T-helper 2 cell treated with Interferon-gamma antibody and Interleukin-4, amounts not matched to agents 5 μg/mL and 100 μg/mL, for 36 hours (primary cell): ENCODE measurements around the gene NOS3.
"Not testable (repeated sequence)": the region's sequence is repeated elsewhere in the genome, so short reads cannot be mapped to it uniquely, and the experiment has no call there.

ENCODE experiments used
- DNase-seq: peaks from one replicate; pipeline ENCODE4 v3.0.0; 2021; ENCODE audit warnings: low spot score
- H3K27ac Mint-ChIP-seq: one replicate; pipeline ENCODE4 v1.8.0; 2021; ENCODE audit warnings: mild to moderate bottlenecking, mixed read lengths
- H3K27me3 Mint-ChIP-seq: one replicate; pipeline ENCODE4 v1.8.0; 2021; ENCODE audit warnings: low read depth, mixed read lengths
- H3K36me3 Mint-ChIP-seq: one replicate; pipeline ENCODE4 v1.8.0; 2021; ENCODE audit warnings: low read depth, mixed read lengths
- H3K4me1 Mint-ChIP-seq: one replicate; pipeline ENCODE4 v1.8.0; 2021; ENCODE audit warnings: low read depth, mixed read lengths
- H3K4me3 Mint-ChIP-seq: one replicate; pipeline ENCODE4 v1.8.0; 2022; ENCODE audit warnings: mild to moderate bottlenecking, moderate library complexity, mixed read lengths
- H3K9me3 Mint-ChIP-seq: one replicate; pipeline ENCODE4 v1.8.0; 2021; ENCODE audit warnings: mixed read lengths

Gene NOS3

GRCh38 chr7:151003572-151003971 is 12.8 kb downstream of the NOS3 start:
- H3K9me3 Mint-ChIP-seq, result no peaks in the 10 kb centered on the region
- H3K27me3 Mint-ChIP-seq, result no peaks in the 10 kb centered on the region
- H3K4me3 Mint-ChIP-seq, result no peak overlapping the region
- DNase-seq, result no peak
- H3K4me1 Mint-ChIP-seq, result peaks cover 24% of the 10 kb centered on the region
- H3K36me3 Mint-ChIP-seq, result peaks cover 4% of the 10 kb centered on the region
- no peak overlapping the region for H3K27ac Mint-ChIP-seq

GRCh38 chr7:151005566-151005965 is 14.7 kb downstream of the NOS3 start:
- no peak for DNase-seq
- Mint-ChIP-seq H3K36me3 (peaks cover 4% of the 10 kb centered on the region), H3K9me3 (no peaks in the 10 kb centered on the region), H3K4me3 (no peak overlapping the region), H3K27ac (no peak overlapping the region), H3K27me3 (no peaks in the 10 kb centered on the region), H3K4me1 (peaks cover 31% of the 10 kb centered on the region)

DNA sequence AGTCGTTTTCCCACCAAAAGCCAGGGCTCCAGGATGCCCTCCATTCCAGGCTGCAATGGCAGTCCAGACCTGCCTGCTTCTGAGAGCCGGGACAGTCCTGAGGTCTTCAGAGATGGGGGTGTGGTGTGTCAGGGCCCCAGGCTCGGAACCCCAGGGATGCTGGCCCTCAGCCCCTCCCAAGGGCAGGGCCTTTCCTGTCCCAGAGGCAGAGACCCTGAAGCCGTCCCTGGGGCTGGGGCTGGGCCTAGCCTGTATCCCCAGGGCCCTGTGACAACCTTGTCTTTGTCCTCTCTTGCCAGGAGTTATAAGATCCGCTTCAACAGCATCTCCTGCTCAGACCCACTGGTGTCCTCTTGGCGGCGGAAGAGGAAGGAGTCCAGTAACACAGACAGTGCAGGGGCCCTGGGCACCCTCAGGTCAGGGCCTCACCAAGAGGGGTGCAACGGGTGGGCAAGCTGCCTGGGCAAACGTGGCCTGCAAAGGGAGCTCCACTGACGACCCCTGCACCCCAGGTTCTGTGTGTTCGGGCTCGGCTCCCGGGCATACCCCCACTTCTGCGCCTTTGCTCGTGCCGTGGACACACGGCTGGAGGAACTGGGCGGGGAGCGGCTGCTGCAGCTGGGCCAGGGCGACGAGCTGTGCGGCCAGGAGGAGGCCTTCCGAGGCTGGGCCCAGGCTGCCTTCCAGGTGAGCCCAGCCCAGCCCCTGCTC is 15.9 kb downstream of the NOS3 start:
- no peaks in the 10 kb centered on the region for H3K9me3 Mint-ChIP-seq
- no peaks in the 10 kb centered on the region for H3K27me3 Mint-ChIP-seq
- H3K36me3 Mint-ChIP-seq, result peaks cover 4% of the 10 kb centered on the region
- H3K4me1 Mint-ChIP-seq, result peaks cover 37% of the 10 kb centered on the region
- no peak overlapping the region for H3K4me3 Mint-ChIP-seq
- peak overlapping the region; percentile 62 for H3K27ac Mint-ChIP-seq
- no peak for DNase-seq

GRCh38 chr7:151007469-151007898 is 16.7 kb downstream of the NOS3 start:
- Mint-ChIP-seq H3K27ac (peak overlapping the region; percentile 74), H3K4me1 (peaks cover 43% of the 10 kb centered on the region), H3K27me3 (no peaks in the 10 kb centered on the region), H3K36me3 (peaks cover 10% of the 10 kb centered on the region), H3K9me3 (no peaks in the 10 kb centered on the region), H3K4me3 (peak overlapping the region; percentile 83)
- no peak for DNase-seq

GRCh38 chr7:151008143-151008510 is 17.3 kb downstream of the NOS3 start:
- no peak for DNase-seq
- Mint-ChIP-seq H3K27me3 (no peaks in the 10 kb centered on the region), H3K4me1 (peaks cover 47% of the 10 kb centered on the region), H3K4me3 (peak overlapping the region; percentile 83), H3K9me3 (no peaks in the 10 kb centered on the region), H3K36me3 (peaks cover 13% of the 10 kb centered on the region), H3K27ac (peak overlapping the region; percentile 74)

DNA sequence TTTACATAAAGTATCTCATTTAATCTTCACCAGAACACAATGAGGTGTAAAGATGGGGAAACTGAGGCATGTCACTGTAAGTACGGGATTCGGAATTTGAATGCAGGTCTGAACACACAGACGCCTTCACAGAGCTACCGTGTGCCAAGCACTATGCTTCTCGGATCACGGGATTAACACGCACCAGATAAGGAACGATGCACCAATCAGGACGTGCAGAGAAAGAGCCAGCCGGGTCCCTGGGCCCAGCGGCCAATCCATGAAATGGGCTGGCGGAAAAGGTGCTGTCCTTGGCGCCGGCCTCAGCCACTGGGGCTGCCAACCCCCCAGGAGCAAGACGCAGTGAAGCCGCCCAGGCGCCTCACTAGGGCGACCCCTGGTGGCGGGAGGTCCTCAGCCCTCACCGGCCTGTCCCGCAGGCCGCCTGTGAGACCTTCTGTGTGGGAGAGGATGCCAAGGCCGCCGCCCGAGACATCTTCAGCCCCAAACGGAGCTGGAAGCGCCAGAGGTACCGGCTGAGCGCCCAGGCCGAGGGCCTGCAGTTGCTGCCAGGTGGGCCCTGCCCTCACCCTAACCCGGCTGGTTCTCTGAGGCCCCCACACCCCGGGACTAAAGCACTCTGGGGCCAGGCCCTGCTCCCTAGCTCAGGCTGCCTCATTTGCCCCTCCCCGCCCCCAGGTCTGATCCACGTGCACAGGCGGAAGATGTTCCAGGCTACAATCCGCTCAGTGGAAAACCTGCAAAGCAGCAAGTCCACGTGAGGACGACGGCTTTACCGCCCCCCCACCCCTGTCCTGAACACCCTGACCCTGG is 17.9 kb downstream of the NOS3 start:
- Mint-ChIP-seq H3K27me3 (no peaks in the 10 kb centered on the region), H3K9me3 (no peaks in the 10 kb centered on the region), H3K27ac (peak overlapping the region; percentile 74), H3K36me3 (peaks cover 13% of the 10 kb centered on the region), H3K4me1 (peaks cover 47% of the 10 kb centered on the region), H3K4me3 (peak overlapping the region; percentile 83)
- DNase-seq, result peak; percentile 75

DNA sequence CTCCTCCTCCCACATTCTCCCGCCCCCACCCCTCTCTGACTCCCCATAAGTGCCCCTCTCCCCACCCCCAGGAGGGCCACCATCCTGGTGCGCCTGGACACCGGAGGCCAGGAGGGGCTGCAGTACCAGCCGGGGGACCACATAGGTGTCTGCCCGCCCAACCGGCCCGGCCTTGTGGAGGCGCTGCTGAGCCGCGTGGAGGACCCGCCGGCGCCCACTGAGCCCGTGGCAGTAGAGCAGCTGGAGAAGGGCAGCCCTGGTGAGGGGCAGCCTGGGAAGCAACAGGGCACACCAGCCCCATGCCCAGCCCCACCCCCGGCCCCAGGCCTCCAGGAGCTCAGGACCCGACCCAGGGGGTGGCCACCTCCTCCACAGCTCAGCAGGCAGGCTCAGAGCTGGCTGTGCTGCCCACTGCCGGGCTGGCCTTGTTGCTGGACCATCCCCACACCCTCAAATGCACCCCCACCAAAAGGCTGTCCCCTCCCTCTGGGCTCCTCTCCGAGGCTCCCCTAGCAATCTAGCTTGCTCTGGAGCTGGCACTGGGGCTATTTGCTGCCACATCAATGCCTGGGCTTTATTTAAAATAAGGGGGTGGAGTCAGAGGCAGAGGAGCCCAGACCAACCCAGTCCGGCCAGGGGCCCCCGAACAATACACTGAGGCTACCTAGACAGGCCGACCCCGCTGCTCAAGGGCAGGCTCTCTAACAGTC is 18.7 kb downstream of the NOS3 start:
- Mint-ChIP-seq H3K27ac (no peak overlapping the region), H3K4me1 (peaks cover 52% of the 10 kb centered on the region)

DNA sequence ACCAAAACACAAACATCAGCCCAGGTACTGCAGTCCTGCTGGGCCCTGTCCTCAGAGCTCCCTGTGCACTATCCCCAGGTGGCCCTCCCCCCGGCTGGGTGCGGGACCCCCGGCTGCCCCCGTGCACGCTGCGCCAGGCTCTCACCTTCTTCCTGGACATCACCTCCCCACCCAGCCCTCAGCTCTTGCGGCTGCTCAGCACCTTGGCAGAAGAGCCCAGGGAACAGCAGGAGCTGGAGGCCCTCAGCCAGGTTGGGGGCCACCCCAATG is 19.2 kb downstream of the NOS3 start:
- peaks cover 56% of the 10 kb centered on the region for H3K4me1 Mint-ChIP-seq

More for the DNA sequence above, 18.7 kb downstream of the NOS3 start:
- peak overlapping the region; percentile 83 for H3K4me3 Mint-ChIP-seq
- DNase-seq, result no peak
- peaks cover 17% of the 10 kb centered on the region for H3K36me3 Mint-ChIP-seq
- H3K9me3 Mint-ChIP-seq, result no peaks in the 10 kb centered on the region
- no peaks in the 10 kb centered on the region for H3K27me3 Mint-ChIP-seq

GRCh38 chr7:151010307-151011096 is 19.7 kb downstream of the NOS3 start:
- H3K4me3 Mint-ChIP-seq, result peak overlapping the region; percentile 76
- H3K27me3 Mint-ChIP-seq, result no peaks in the 10 kb centered on the region
- no peaks in the 10 kb centered on the region for H3K9me3 Mint-ChIP-seq
- H3K4me1 Mint-ChIP-seq, result peaks cover 59% of the 10 kb centered on the region
- H3K27ac Mint-ChIP-seq, result peak overlapping the region; percentile 93
- peak; percentile 28 for DNase-seq
- peaks cover 23% of the 10 kb centered on the region for H3K36me3 Mint-ChIP-seq

More for the DNA sequence above, 19.2 kb downstream of the NOS3 start:
- H3K27ac Mint-ChIP-seq, result peak overlapping the region; percentile 93
- no peaks in the 10 kb centered on the region for H3K27me3 Mint-ChIP-seq
- peak overlapping the region; percentile 76 for H3K4me3 Mint-ChIP-seq
- no peaks in the 10 kb centered on the region for H3K9me3 Mint-ChIP-seq
- no peak for DNase-seq
- H3K36me3 Mint-ChIP-seq, result peaks cover 18% of the 10 kb centered on the region

DNA sequence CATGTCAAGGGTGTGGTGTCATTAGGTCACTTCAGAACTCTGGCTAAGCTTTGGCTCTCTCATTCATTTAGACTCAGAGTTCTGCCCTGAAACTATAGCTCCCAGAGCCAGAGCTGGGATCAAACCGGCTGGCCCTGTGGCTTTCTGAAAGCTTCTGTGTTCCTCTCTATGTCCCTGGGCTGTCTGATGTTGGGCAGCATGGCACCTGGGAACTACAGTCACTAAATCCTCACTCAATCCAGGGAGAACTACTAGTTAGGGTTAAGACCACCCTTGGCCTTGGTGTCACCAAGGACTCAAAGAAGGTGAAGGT is 20.2 kb downstream of the NOS3 start:
- peaks cover 61% of the 10 kb centered on the region for H3K4me1 Mint-ChIP-seq
- H3K4me3 Mint-ChIP-seq, result peak overlapping the region; percentile 76
- no peaks in the 10 kb centered on the region for H3K9me3 Mint-ChIP-seq
- no peaks in the 10 kb centered on the region for H3K27me3 Mint-ChIP-seq
- H3K27ac Mint-ChIP-seq, result peak overlapping the region; percentile 93
- DNase-seq, result no peak
- peaks cover 21% of the 10 kb centered on the region for H3K36me3 Mint-ChIP-seq

DNA sequence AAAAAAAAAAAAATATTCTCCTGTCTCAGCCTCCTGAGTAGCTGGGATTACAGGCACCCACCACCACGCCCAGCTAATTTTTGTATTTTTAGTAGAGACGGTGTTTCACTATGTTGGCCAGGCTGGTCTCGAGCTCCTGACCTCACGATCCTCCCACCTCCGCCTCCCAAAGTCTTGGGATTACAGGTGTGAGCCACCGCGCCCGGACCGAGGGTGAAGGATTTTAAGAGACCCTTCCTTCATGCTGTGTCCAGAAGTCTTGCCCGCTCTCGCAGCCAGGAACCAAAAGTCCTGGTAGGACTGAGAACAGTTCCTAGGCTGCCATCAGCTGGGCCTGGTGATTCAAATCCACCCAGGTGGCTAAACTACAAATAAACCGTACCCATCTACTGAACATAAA is 20.8 kb downstream of the NOS3 start:
- H3K36me3 Mint-ChIP-seq, result peaks cover 21% of the 10 kb centered on the region
- H3K4me3 Mint-ChIP-seq, result peak overlapping the region; percentile 71
- H3K27ac Mint-ChIP-seq, result peak overlapping the region; percentile 93
- not testable (repeated sequence) for H3K27me3 Mint-ChIP-seq, DNase-seq, H3K9me3 Mint-ChIP-seq
- peaks cover 63% of the 10 kb centered on the region for H3K4me1 Mint-ChIP-seq

GRCh38 chr7:151012031-151012692 is 21.3 kb downstream of the NOS3 start:
- Mint-ChIP-seq H3K27me3 (no peaks in the 10 kb centered on the region), H3K9me3 (no peaks in the 10 kb centered on the region), H3K27ac (peak overlapping the region; percentile 93), H3K36me3 (peaks cover 21% of the 10 kb centered on the region), H3K4me3 (peak overlapping the region; percentile 71), H3K4me1 (peaks cover 62% of the 10 kb centered on the region)
- DNase-seq, result no peak

DNA sequence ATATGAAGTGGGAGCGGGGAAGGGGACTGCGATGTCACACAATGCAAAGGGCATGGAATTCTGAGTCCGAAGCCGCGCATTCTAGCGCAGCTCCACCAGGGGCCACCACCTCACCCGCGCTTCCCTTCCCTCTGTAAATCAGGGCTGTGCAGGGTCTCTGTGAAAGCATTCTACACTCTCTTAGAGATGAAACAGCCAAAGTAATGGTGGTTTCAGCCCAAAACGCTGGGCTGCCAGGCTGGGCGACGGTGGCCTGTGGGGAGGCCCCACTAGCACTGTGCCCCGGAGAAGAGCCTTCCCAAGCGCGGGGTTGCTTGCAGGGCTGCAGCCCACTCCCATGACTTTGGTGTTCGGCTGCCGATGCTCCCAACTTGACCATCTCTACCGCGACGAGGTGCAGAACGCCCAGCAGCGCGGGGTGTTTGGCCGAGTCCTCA is 22.1 kb downstream of the NOS3 start:
- peak overlapping the region; percentile 71 for H3K4me3 Mint-ChIP-seq
- peak overlapping the region; percentile 79 for H3K27ac Mint-ChIP-seq

More for the DNA sequence above, 22.1 kb downstream of the NOS3 start:
- Mint-ChIP-seq H3K4me1 (peaks cover 62% of the 10 kb centered on the region), H3K27me3 (peaks cover 5% of the 10 kb centered on the region), H3K9me3 (no peaks in the 10 kb centered on the region), H3K36me3 (peaks cover 21% of the 10 kb centered on the region)
- no peak for DNase-seq
